Measurements from ENCODE around the gene LKAAEAR1. TPM values are rescaled to one million over a fixed set of nuclear protein-coding genes. Genes with fewer than 3 reads are reported as not detected.

Gene LKAAEAR1
- polyA plus RNA-seq, 2 of the 4 experiments (the other 2 are of a cell fraction), result 0.14 to 0.56 TPM

- ChIA-PET POLR2A (no interaction called here), CTCF (interaction anchor here (0.7 to 6.1 kb wide), 5 partner anchors 10 to 21 kb away, joined by 4 to 58 read pairs (median 20); partner anchors contain the start of genes LKAAEAR1 and OPRL1)
- Histone ChIP-seq H3K4me2 (no peak overlapping the region), H3K27ac (no peak overlapping the region), H3K4me3 (no peak overlapping the region), H3K9me3 (no peaks in the 10 kb centered on the region), H3K4me1 (0 out of 3 replicates have a peak, but pooled peaks cover 6% of the 10 kb centered on the region)
- DNase-seq (ENCODE audit: low read depth in 1 of 2, low spot score in 1 of 2) (no peak), FAIRE-seq (no peak), ATAC-seq (no peak)
- WGBS (ENCODE audit: missing lambda C conversion rate), result 46% methylated on average over 4 of the region's 4 CpGs
- TF ChIP-seq PBX3 (IDR thresholded peaks at IDR 0.05), result no peak
- no peak for TF ChIP-seq EHMT2 (IDR thresholded peaks at IDR 0.05; ENCODE audit: low read depth)
- TF ChIP-seq, protein P1, sequence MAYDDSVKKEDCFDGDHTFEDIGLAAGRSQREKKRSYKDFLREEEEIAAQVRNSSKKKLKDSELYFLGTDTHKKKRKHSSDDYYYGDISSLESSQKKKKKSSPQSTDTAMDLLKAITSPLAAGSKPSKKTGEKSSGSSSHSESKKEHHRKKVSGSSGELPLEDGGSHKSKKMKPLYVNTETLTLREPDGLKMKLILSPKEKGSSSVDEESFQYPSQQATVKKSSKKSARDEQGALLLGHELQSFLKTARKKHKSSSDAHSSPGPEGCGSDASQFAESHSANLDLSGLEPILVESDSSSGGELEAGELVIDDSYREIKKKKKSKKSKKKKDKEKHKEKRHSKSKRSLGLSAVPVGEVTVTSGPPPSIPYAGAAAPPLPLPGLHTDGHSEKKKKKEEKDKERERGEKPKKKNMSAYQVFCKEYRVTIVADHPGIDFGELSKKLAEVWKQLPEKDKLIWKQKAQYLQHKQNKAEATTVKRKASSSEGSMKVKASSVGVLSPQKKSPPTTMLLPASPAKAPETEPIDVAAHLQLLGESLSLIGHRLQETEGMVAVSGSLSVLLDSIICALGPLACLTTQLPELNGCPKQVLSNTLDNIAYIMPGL (CRISPR knock-in tag; IDR thresholded peaks at IDR 0.05; ENCODE audit: borderline replicate concordance), result no peak
- no peak for TF ChIP-seq SMC3 (IDR thresholded peaks at IDR 0.05)
- no peak for TF ChIP-seq BHLHE40 (IDR thresholded peaks at IDR 0.05; ENCODE audit: low read depth, low read length)
- no peak for TF ChIP-seq ZNF302 (CRISPR knock-in tag; IDR thresholded peaks at IDR 0.05)
- TF ChIP-seq KDM1A (IDR thresholded peaks at IDR 0.05; ENCODE audit: low read depth), result no peak
- no peak for TF ChIP-seq POLR2AphosphoS2 (conservative IDR thresholded peaks at IDR 0.05; ENCODE audit: low read length)
- no peak for TF ChIP-seq RAD21 (conservative IDR thresholded peaks at IDR 0.05 in 1 of 2, IDR thresholded peaks at IDR 0.05 in 1 of 2)
- no peak for TF ChIP-seq ZFP36 (IDR thresholded peaks at IDR 0.05; ENCODE audit: borderline replicate concordance, partially characterized antibody)
- no peak for TF ChIP-seq HEYL (CRISPR knock-in tag; IDR thresholded peaks at IDR 0.05)
- TF ChIP-seq TP53 (CRISPR knock-in tag; IDR thresholded peaks at IDR 0.05), result no peak
- no peak for TF ChIP-seq PHF8 (IDR thresholded peaks at IDR 0.05; ENCODE audit: borderline replicate concordance, low read depth)
- TF ChIP-seq, protein P2, sequence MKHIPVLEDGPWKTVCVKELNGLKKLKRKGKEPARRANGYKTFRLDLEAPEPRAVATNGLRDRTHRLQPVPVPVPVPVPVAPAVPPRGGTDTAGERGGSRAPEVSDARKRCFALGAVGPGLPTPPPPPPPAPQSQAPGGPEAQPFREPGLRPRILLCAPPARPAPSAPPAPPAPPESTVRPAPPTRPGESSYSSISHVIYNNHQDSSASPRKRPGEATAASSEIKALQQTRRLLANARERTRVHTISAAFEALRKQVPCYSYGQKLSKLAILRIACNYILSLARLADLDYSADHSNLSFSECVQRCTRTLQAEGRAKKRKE (CRISPR knock-in tag; IDR thresholded peaks at IDR 0.05; ENCODE audit: low read depth), result no peak
- TF ChIP-seq, protein P3, sequence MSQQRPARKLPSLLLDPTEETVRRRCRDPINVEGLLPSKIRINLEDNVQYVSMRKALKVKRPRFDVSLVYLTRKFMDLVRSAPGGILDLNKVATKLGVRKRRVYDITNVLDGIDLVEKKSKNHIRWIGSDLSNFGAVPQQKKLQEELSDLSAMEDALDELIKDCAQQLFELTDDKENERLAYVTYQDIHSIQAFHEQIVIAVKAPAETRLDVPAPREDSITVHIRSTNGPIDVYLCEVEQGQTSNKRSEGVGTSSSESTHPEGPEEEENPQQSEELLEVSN (IDR thresholded peaks at IDR 0.05; ENCODE audit: borderline replicate concordance, low read depth), result no peak
- no peak for TF ChIP-seq HDAC2 (IDR thresholded peaks at IDR 0.05)
- TF ChIP-seq SREBF2 (IDR thresholded peaks at IDR 0.05), result no peak
- TF ChIP-seq FOSL2 (IDR thresholded peaks at IDR 0.05), result no peak
- no peak for TF ChIP-seq FOSL2 (CRISPR knock-in tag; IDR thresholded peaks at IDR 0.05)
Observed at GRCh38 chr20:64100566-64100888, 16.3 kb upstream of the LKAAEAR1 start.

- CTCF ChIA-PET, result interaction anchor here (0.7 to 6.1 kb wide), 7 partner anchors 10 to 120 kb away, joined by 3 to 58 read pairs (median 10); partner anchors contain the start of genes LKAAEAR1 and OPRL1
- TF ChIP-seq HOXB5 (CRISPR knock-in tag; IDR thresholded peaks at IDR 0.05) (no peak), SREBF2 (IDR thresholded peaks at IDR 0.05) (no peak), JUNB (IDR thresholded peaks at IDR 0.05) (no peak), HOXA7 (CRISPR knock-in tag; IDR thresholded peaks at IDR 0.05) (no peak), REST (IDR thresholded peaks at IDR 0.05) (no peak), PBX3 (IDR thresholded peaks at IDR 0.05) (no peak)
- POLR2A ChIA-PET, result no interaction called here
- ATAC-seq (no peak), FAIRE-seq (no peak), DNase-seq (ENCODE audit: low read depth in 1 of 2, low spot score in 1 of 2) (no peak)
- 0 out of 3 replicates have a peak, but pooled peaks cover 6% of the 10 kb centered on the region for H3K4me1 ChIP-seq
- 64% methylated on average over 11 of the region's 14 CpGs for WGBS (ENCODE audit: missing lambda C conversion rate)
- no peak overlapping the region for H3K4me3 ChIP-seq
- H3K9me3 ChIP-seq, result no peaks in the 10 kb centered on the region
- no peak overlapping the region for H3K27ac ChIP-seq
- no peak overlapping the region for H3K4me2 ChIP-seq
Observed at GRCh38 chr20:64099880-64100565, 15.8 kb upstream of the LKAAEAR1 start.

Data from A549 (cell line).